ENCODE results near the gene HBA2. TPM values are rescaled to one million over a fixed set of nuclear protein-coding genes. Genes with fewer than 3 reads are reported as not detected.
A peak's percentile ranks its signal among the peaks of the same experiment; 100 is the strongest.
"Not testable (repeated sequence)": the region's sequence is repeated elsewhere in the genome, so short reads cannot be mapped to it uniquely, and the experiment has no call there.

The HBA2 gene
- total RNA-seq, 2 experiments from 2014 or later, result not detected

DNA sequence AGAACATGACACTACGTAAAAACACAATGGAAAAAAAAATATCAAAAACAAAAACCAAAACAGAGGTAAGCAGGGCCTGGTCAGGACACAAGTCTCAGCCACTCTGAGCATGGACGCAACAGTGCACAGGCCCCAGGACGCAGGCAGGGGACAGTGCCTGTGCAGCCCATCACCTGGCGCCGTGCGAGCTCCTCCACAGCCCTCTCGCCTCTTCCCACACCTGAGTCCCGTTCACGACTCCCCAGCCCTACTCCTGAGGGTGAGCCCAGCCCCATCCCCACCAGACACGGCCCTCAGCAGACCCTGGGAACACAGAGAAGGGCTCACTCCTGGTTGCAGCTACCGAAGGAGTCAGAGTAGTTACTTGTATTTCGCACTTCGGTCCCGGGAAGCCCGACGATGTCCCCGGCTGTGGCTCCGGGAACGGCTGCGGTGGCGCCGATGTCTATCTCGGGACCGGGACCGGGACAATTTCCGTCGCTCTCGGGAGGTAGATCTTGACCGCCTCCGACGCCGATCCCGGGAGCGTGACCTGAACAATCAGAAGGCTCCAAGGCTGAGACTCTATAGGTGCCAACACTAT lies 17.0 kb downstream of the HBA2 start:
- ChIA-PET POLR2A (no interaction called here), CTCF (interaction anchor here (0.6 to 3.0 kb wide), 3 partner anchors 28 to 124 kb away, joined by 3 to 13 read pairs (median 6); no protein-coding TSS in a partner anchor)
- H3K36me3 Mint-ChIP-seq (ENCODE audit: low read depth), result peaks cover 46% of the 10 kb centered on the region
- H3K27me3 Mint-ChIP-seq (ENCODE audit: low read depth), result no peaks in the 10 kb centered on the region
- DNase-seq (no peak), ATAC-seq (no peak)
- H3K27ac Mint-ChIP-seq, result no peak overlapping the region
- H3K4me1 Mint-ChIP-seq (ENCODE audit: low read depth), result peaks cover 6% of the 10 kb centered on the region
- H3K9me3 Mint-ChIP-seq (ENCODE audit: insufficient read depth), result no peaks in the 10 kb centered on the region
- H3K4me3 Mint-ChIP-seq, result no peak overlapping the region

GRCh38 chr16:191831-192230 lies 19.2 kb downstream of the HBA2 start:
- POLR2A ChIA-PET, result no interaction called here

DNA sequence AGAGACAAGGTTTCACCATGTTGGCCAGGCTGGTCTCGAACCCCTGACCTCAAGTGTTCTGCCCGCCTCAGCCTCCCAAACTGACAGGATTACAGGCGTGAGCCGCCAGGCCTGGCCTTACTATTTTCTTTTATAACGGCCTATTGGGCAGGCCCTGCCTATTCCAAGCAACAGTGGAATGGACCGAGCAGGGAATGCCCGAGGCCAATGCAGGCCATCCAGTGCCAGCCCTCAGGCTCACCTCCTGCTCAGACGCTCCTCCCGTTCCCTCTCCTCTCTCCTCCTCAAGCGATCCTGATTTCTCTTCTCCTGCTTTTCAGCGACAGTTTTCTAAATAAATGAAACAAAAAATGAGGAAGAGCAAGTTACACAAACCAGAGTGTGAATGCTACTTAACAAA lies 20.0 kb downstream of the HBA2 start:
- ChIA-PET POLR2A (no interaction called here), CTCF (no interaction called here)
- H3K27me3 Mint-ChIP-seq (ENCODE audit: low read depth), result no peaks in the 10 kb centered on the region
- ATAC-seq (no peak), DNase-seq (no peak)
- peaks cover 50% of the 10 kb centered on the region for H3K36me3 Mint-ChIP-seq (ENCODE audit: low read depth)
- peaks cover 6% of the 10 kb centered on the region for H3K4me1 Mint-ChIP-seq (ENCODE audit: low read depth)
- H3K27ac Mint-ChIP-seq, result no peak overlapping the region
- H3K4me3 Mint-ChIP-seq, result no peak overlapping the region
- H3K9me3 Mint-ChIP-seq (ENCODE audit: insufficient read depth), result no peaks in the 10 kb centered on the region

More at GRCh38 chr16:191831-192230, 19.2 kb downstream of the HBA2 start:
- CTCF ChIA-PET, result interaction anchor here (1.2 kb wide), 1 partner anchor 85 kb away, joined by 4 read pairs; no protein-coding TSS in a partner anchor
- Mint-ChIP-seq H3K4me3 (no peak overlapping the region), H3K4me1 (ENCODE audit: low read depth) (peaks cover 6% of the 10 kb centered on the region), H3K27ac (no peak overlapping the region), H3K36me3 (ENCODE audit: low read depth) (peaks cover 53% of the 10 kb centered on the region), H3K27me3 (ENCODE audit: low read depth) (no peaks in the 10 kb centered on the region), H3K9me3 (ENCODE audit: insufficient read depth) (no peaks in the 10 kb centered on the region)
- no peak for DNase-seq
- no peak for ATAC-seq

GRCh38 chr16:193441-193840 lies 20.8 kb downstream of the HBA2 start:
- Mint-ChIP-seq H3K4me3 (no peak overlapping the region), H3K27ac (no peak overlapping the region), H3K36me3 (ENCODE audit: low read depth) (peaks cover 53% of the 10 kb centered on the region), H3K9me3 (ENCODE audit: insufficient read depth) (no peaks in the 10 kb centered on the region), H3K4me1 (ENCODE audit: low read depth) (peaks cover 5% of the 10 kb centered on the region), H3K27me3 (ENCODE audit: low read depth) (no peaks in the 10 kb centered on the region)
- no peak for ATAC-seq
- no peak for DNase-seq
- ChIA-PET CTCF (no interaction called here), POLR2A (no interaction called here)

GRCh38 chr16:194516-194915 lies 21.8 kb downstream of the HBA2 start:
- H3K4me1 Mint-ChIP-seq (ENCODE audit: low read depth), result no peaks in the 10 kb centered on the region
- no peaks in the 10 kb centered on the region for H3K9me3 Mint-ChIP-seq (ENCODE audit: insufficient read depth)
- peaks cover 52% of the 10 kb centered on the region for H3K36me3 Mint-ChIP-seq (ENCODE audit: low read depth)
- no peak overlapping the region for H3K27ac Mint-ChIP-seq
- ChIA-PET CTCF (interaction anchor here (1.5 kb wide), 1 partner anchor 77 kb away, joined by 5 read pairs; no protein-coding TSS in a partner anchor), POLR2A (no interaction called here)
- no peaks in the 10 kb centered on the region for H3K27me3 Mint-ChIP-seq (ENCODE audit: low read depth)
- no peak overlapping the region for H3K4me3 Mint-ChIP-seq
- DNase-seq (no peak), ATAC-seq (no peak)

GRCh38 chr16:200388-200787 lies 27.7 kb downstream of the HBA2 start:
- Mint-ChIP-seq H3K4me3 (no peak overlapping the region), H3K27me3 (ENCODE audit: low read depth) (no peaks in the 10 kb centered on the region), H3K27ac (no peak overlapping the region), H3K4me1 (ENCODE audit: low read depth) (no peaks in the 10 kb centered on the region), H3K9me3 (ENCODE audit: insufficient read depth) (no peaks in the 10 kb centered on the region), H3K36me3 (ENCODE audit: low read depth) (peaks cover 48% of the 10 kb centered on the region)
- ChIA-PET POLR2A (no interaction called here), CTCF (no interaction called here)
- ATAC-seq (no peak), DNase-seq (no peak)

GRCh38 chr16:203246-203645 lies 30.6 kb downstream of the HBA2 start:
- H3K27ac Mint-ChIP-seq, result no peak overlapping the region
- H3K4me3 Mint-ChIP-seq, result no peak overlapping the region
- CTCF ChIA-PET, result no interaction called here

GRCh38 chr16:204046-204445 lies 31.4 kb downstream of the HBA2 start:
- H3K27ac Mint-ChIP-seq; POLR2A ChIA-PET; H3K4me1 Mint-ChIP-seq (ENCODE audit: low read depth); DNase-seq; H3K4me3 Mint-ChIP-seq; ATAC-seq; CTCF ChIA-PET; H3K27me3 Mint-ChIP-seq (ENCODE audit: low read depth); H3K9me3 Mint-ChIP-seq (ENCODE audit: insufficient read depth): not testable (repeated sequence)
- H3K36me3 Mint-ChIP-seq (ENCODE audit: low read depth), result peaks cover 49% of the 10 kb centered on the region

More at GRCh38 chr16:203246-203645, 30.6 kb downstream of the HBA2 start:
- POLR2A ChIA-PET, result no interaction called here
- Mint-ChIP-seq H3K36me3 (ENCODE audit: low read depth) (peaks cover 54% of the 10 kb centered on the region), H3K27me3 (ENCODE audit: low read depth) (no peaks in the 10 kb centered on the region), H3K4me1 (ENCODE audit: low read depth) (peaks cover 8% of the 10 kb centered on the region), H3K9me3 (ENCODE audit: insufficient read depth) (no peaks in the 10 kb centered on the region)
- ATAC-seq (no peak), DNase-seq (no peak)

DNA sequence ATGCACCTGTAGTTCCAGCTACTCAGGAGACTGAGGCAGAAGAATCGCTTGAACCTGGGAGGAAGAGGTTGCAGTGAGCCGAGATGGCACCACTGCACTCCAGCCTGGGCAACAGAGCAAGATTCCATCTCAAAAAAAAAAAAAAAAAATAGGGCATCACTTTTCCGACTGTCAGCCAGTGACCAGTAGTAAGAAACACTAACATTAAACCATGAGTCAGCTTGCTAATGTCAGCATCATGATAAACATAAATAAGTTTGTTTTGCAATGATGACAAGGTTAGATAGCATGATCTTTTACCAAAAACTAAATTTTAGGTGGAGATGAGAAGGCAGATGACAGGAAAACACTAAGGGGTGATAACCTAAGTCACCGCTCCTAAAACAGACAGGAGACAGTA lies 36.7 kb downstream of the HBA2 start:
- peaks cover 49% of the 10 kb centered on the region for H3K36me3 Mint-ChIP-seq (ENCODE audit: low read depth)
- H3K9me3 Mint-ChIP-seq (ENCODE audit: insufficient read depth); ATAC-seq; POLR2A ChIA-PET; H3K4me1 Mint-ChIP-seq (ENCODE audit: low read depth); H3K4me3 Mint-ChIP-seq; H3K27ac Mint-ChIP-seq; H3K27me3 Mint-ChIP-seq (ENCODE audit: low read depth); DNase-seq: not testable (repeated sequence)
- CTCF ChIA-PET, result interaction anchor here (1.3 to 2.4 kb wide), 2 partner anchors 102 to 113 kb away, joined by 3 to 7 read pairs; no protein-coding TSS in a partner anchor

- POLR2A ChIA-PET; H3K27ac Mint-ChIP-seq; H3K4me1 Mint-ChIP-seq (ENCODE audit: low read depth); ATAC-seq; H3K9me3 Mint-ChIP-seq (ENCODE audit: insufficient read depth); H3K4me3 Mint-ChIP-seq; H3K27me3 Mint-ChIP-seq (ENCODE audit: low read depth); DNase-seq: not testable (repeated sequence)
- H3K36me3 Mint-ChIP-seq (ENCODE audit: low read depth), result peaks cover 46% of the 10 kb centered on the region
- CTCF ChIA-PET, result interaction anchor here (1.4 to 1.6 kb wide), 2 partner anchors 105 to 151 kb away, joined by 4 to 5 read pairs; no protein-coding TSS in a partner anchor
Observed at GRCh38 chr16:211631-212180, 39.0 kb downstream of the HBA2 start.

- Mint-ChIP-seq H3K27me3 (ENCODE audit: low read depth) (no peaks in the 10 kb centered on the region), H3K9me3 (ENCODE audit: insufficient read depth) (no peaks in the 10 kb centered on the region), H3K4me1 (ENCODE audit: low read depth) (no peaks in the 10 kb centered on the region), H3K4me3 (no peak overlapping the region), H3K36me3 (ENCODE audit: low read depth) (peaks cover 45% of the 10 kb centered on the region), H3K27ac (no peak overlapping the region)
- ChIA-PET POLR2A (no interaction called here), CTCF (interaction anchor here (0.8 to 1.4 kb wide), 2 partner anchors 22 to 106 kb away, joined by 3 to 5 read pairs; no protein-coding TSS in a partner anchor)
- ATAC-seq, result no peak
- no peak for DNase-seq
Observed at GRCh38 chr16:212999-213398, 40.3 kb downstream of the HBA2 start.

DNA sequence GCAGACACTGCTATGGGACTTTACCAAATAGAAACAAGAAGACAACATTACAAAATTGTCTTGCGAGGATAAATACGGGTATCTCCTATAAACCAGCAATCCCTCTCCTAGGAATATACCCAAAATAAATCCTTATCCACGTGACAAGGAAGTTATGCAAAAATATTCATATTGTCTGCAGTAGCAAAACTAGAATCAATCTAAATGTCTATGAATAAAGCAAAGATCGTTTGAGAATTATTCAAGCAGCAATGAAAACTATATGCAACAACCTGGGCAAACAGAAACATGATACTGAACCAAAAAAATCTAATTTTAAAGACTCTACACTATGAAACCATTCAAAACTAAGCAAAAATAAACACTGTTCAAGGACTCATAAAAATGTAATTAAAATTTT lies 47.3 kb downstream of the HBA2 start:
- ChIA-PET CTCF (no interaction called here), POLR2A (no interaction called here)
- DNase-seq (no peak), ATAC-seq (no peak)
- peaks cover 46% of the 10 kb centered on the region for H3K36me3 Mint-ChIP-seq (ENCODE audit: low read depth)
- H3K4me1 Mint-ChIP-seq (ENCODE audit: low read depth), result no peaks in the 10 kb centered on the region
- H3K9me3 Mint-ChIP-seq (ENCODE audit: insufficient read depth), result no peaks in the 10 kb centered on the region
- peak overlapping the region; percentile 20 for H3K27ac Mint-ChIP-seq
- no peaks in the 10 kb centered on the region for H3K27me3 Mint-ChIP-seq (ENCODE audit: low read depth)
- no peak overlapping the region for H3K4me3 Mint-ChIP-seq

Data from activated CD8-positive, alpha-beta T cell treated with anti-CD3 and anti-CD28 coated beads, Interleukin-2, amount 10 ng/mL, durations not matched to agents 7 days and 5 days (primary cell).